Lower leg skin (tissue), 3 donors: ENCODE data around the gene CLTB.
"Not testable (repeated sequence)": the region's sequence is repeated elsewhere in the genome, so short reads cannot be mapped to it uniquely, and the experiment has no call there.

Experiments used
- CTCF ChIP-seq, 3 donors: fragments of 450-650 bp; IDR thresholded peaks; one replicate each; pipeline ENCODE4 v1.5.1; 2016; ENCODE audit warnings: antibody characterized with exemption in 3 of 3, mild to moderate bottlenecking in 3 of 3, moderate library complexity in 2 of 3
- POLR2A ChIP-seq, 2 donors: fragments of 450-650 bp; IDR thresholded peaks; one replicate each; pipeline ENCODE4 v1.6.1; 2016 to 2017; ENCODE audit warnings: antibody characterized with exemption in 2 of 2, mild to moderate bottlenecking in 1 of 2, moderate library complexity in 1 of 2

- TF ChIP-seq CTCF, POLR2A (IDR thresholded peaks at IDR 0.05): not testable (repeated sequence)
Observed at GRCh38 chr5:176408252-176408573, 8.1 kb downstream of the CLTB start.
